GM12878 (cell line): ENCODE measurements around the gene FKBP2. TPM values are rescaled to one million over a fixed set of nuclear protein-coding genes. Genes with fewer than 3 reads are reported as not detected.

Experiments used
- ATAC-seq: fragments of 200-7000 bp; cut with Tn5 transposase; 3 replicates; pipeline ENCODE4 v1.9.1; 2020; ENCODE audit warnings: mild to moderate bottlenecking, moderate library complexity
- BruUV-seq: library from RNA; stranded (reverse); fragments of 400-500 nt; replicated peaks from 2 replicates; lab custom pipeline; 2021; lab: Mats Ljungman, UMichigan
- CTCF ChIA-PET: fragments of 300-600 bp; sonication (Branson Sonifier 250); formaldehyde crosslinking; extraction: SDS; loops from one replicate; lab custom pipeline; 2021; ENCODE audit warnings: inconsistent platforms; lab: Yijun Ruan, JAX
- POLR2A ChIA-PET: fragments of 350-600 bp; formaldehyde crosslinking; extraction: SDS; loops from one replicate; lab custom pipeline; 2021; ENCODE audit warnings: inconsistent platforms; lab: Charles Lee
- RAD21 ChIA-PET: fragments of 300-600 bp; sonication (Branson Sonifier 250); formaldehyde crosslinking; loops from one replicate; lab custom pipeline; 2023; ENCODE audit warnings: antibody characterized with exemption; ENCODE audit not compliant: unreplicated experiment; lab: Charles Lee
- SMC1A ChIA-PET: fragments of 300-600 bp; sonication (Branson Sonifier 250); formaldehyde crosslinking; loops from one replicate; lab custom pipeline; 2023; ENCODE audit not compliant: unreplicated experiment, uncharacterized antibody; lab: Charles Lee
- DNase-seq: peaks from one replicate; pipeline ENCODE4 v3.0.0-alpha.2; 2011; ENCODE audit warnings: low read depth, low spot score
- FAIRE-seq: peaks from 3 replicates; lab custom pipeline; 2011; peaks lifted over from hg19 to GRCh38; lab: Jason Lieb, UNC
- H2AFZ ChIP-seq: 2 replicates; pipeline ENCODE4 v1.6.0; 2011; ENCODE audit warnings: low read depth, low read length, control low read depth; ENCODE audit not compliant: control insufficient read depth
- H3K27ac ChIP-seq: 2 replicates; pipeline ENCODE4 v1.5.1; 2011; ENCODE audit warnings: control low read depth; ENCODE audit not compliant: control insufficient read depth, insufficient read depth
- H3K27me3 ChIP-seq, 2 experiments: replicated peaks in 1 of 2; 2 replicates each; pipeline versions ENCODE4 v1.6.0 to v1.6.1; 2011; ENCODE audit warnings: low read length in 1 of 2; ENCODE audit not compliant: control insufficient read depth in 2 of 2, insufficient read depth in 2 of 2
- H3K36me3 ChIP-seq, 2 experiments: 2 replicates each; pipeline ENCODE4 v1.5.1; 2011; ENCODE audit warnings: low read length in 1 of 2; ENCODE audit not compliant: control insufficient read depth in 2 of 2, insufficient read depth in 2 of 2
- H3K4me1 ChIP-seq: 2 replicates; pipeline ENCODE4 v1.6.1; 2011; ENCODE audit warnings: mild to moderate bottlenecking, low read length, moderate library complexity, mixed read lengths; ENCODE audit not compliant: control insufficient read depth, insufficient read depth
- H3K4me2 ChIP-seq: 2 replicates; pipeline ENCODE4 v1.6.0; 2011; ENCODE audit warnings: control low read depth; ENCODE audit not compliant: control insufficient read depth, insufficient read depth
- H3K4me3 ChIP-seq: fragments of 200-600 bp; sonication (generic); 2 replicates; pipeline ENCODE4 v1.5.1; 2016
- H3K79me2 ChIP-seq: 2 replicates; pipeline ENCODE4 v1.6.0; 2011; ENCODE audit warnings: low read length; ENCODE audit not compliant: control insufficient read depth, insufficient read depth
- H3K9ac ChIP-seq: 2 replicates; pipeline ENCODE4 v1.8.0; 2011; ENCODE audit warnings: low read length, control low read depth, mixed read lengths; ENCODE audit not compliant: control insufficient read depth, insufficient read depth
- H3K9me3 ChIP-seq: replicated peaks from 3 replicates; pipeline ENCODE4 v1.5.1; 2011; ENCODE audit warnings: mild to moderate bottlenecking, low read length; ENCODE audit not compliant: control insufficient read depth, insufficient read depth
- H4K20me1 ChIP-seq: 2 replicates; pipeline ENCODE4 v1.6.0; 2011; ENCODE audit not compliant: control insufficient read depth, insufficient read depth
- BACH1 ChIP-seq: fragments of 450-650 bp; IDR thresholded peaks from 2 replicates; pipeline ENCODE4 v1.6.1; 2017; ENCODE audit warnings: mild to moderate bottlenecking, borderline replicate concordance
- CTCF ChIP-seq, 3 experiments: IDR thresholded peaks in 2 of 3; conservative IDR thresholded peaks in 1 of 3; 2 replicates each; pipeline ENCODE4 v1.5.1; 2011; ENCODE audit warnings: low read depth in 3 of 3, low read length in 3 of 3, mild to moderate bottlenecking in 3 of 3, control low read depth in 2 of 3, moderate library complexity in 2 of 3, inconsistent platforms in 1 of 3, mixed read lengths in 1 of 3; ENCODE audit not compliant: control insufficient read depth in 2 of 3, insufficient read depth in 1 of 3; ENCODE audit errors: extremely low read depth in 1 of 3
- DPF2 ChIP-seq: fragments of 450-650 bp; IDR thresholded peaks from 2 replicates; pipeline ENCODE4 v1.6.1; 2017; ENCODE audit warnings: mild to moderate bottlenecking
- ETV6 ChIP-seq, 2 experiments: fragments of 450-650 bp in 1 of 2; IDR thresholded peaks in 1 of 2; conservative IDR thresholded peaks in 1 of 2; 2 replicates each; pipeline ENCODE4 v1.6.1; 2014; ENCODE audit warnings: antibody characterized with exemption in 1 of 2, borderline replicate concordance in 1 of 2, low read depth in 1 of 2, mild to moderate bottlenecking in 1 of 2, moderate library complexity in 1 of 2
- PML ChIP-seq: IDR thresholded peaks from 2 replicates; pipeline ENCODE4 v1.6.1; 2012; ENCODE audit warnings: low read length, inconsistent platforms
- POLR2A ChIP-seq: IDR thresholded peaks from 2 replicates; pipeline ENCODE4 v1.6.1; 2011; ENCODE audit warnings: low read depth, mild to moderate bottlenecking, low read length
- POLR2AphosphoS5 ChIP-seq: IDR thresholded peaks from 2 replicates; pipeline ENCODE4 v1.6.1; 2011; ENCODE audit warnings: mild to moderate bottlenecking, low read length, inconsistent platforms
- PRDM15 ChIP-seq: fragments of 450-650 bp; formaldehyde crosslinking; IDR thresholded peaks from 2 replicates; pipeline ENCODE4 v1.4.0; 2020; ENCODE audit warnings: mild to moderate bottlenecking, moderate library complexity
- RB1 ChIP-seq: fragments of 450-650 bp; formaldehyde crosslinking; IDR thresholded peaks from 2 replicates; pipeline ENCODE4 v1.6.1; 2017; ENCODE audit warnings: mild to moderate bottlenecking, borderline replicate concordance
- SIX5 ChIP-seq: IDR thresholded peaks from 2 replicates; pipeline ENCODE4 v1.6.1; 2011; ENCODE audit warnings: mild to moderate bottlenecking, low read depth, low read length, moderate library complexity; ENCODE audit not compliant: severe bottlenecking
- STAT3 ChIP-seq: IDR thresholded peaks from 2 replicates; pipeline ENCODE4 v1.6.1; 2011; ENCODE audit warnings: low read depth, low read length, improper control_type of control experiment
- ZBED1 ChIP-seq: IDR thresholded peaks from 2 replicates; pipeline ENCODE4 v1.6.1; 2016; ENCODE audit warnings: borderline replicate concordance
- ZBTB4 ChIP-seq: fragments of 450-650 bp; formaldehyde crosslinking; IDR thresholded peaks from 2 replicates; pipeline ENCODE4 v1.4.0; 2022; ENCODE audit warnings: mild to moderate bottlenecking, moderate library complexity
- ZNF24 ChIP-seq: fragments of 450-650 bp; IDR thresholded peaks from 2 replicates; pipeline ENCODE4 v1.6.1; 2017; ENCODE audit warnings: antibody characterized with exemption, mild to moderate bottlenecking
- ZSCAN29 ChIP-seq: fragments of 450-650 bp; IDR thresholded peaks from 2 replicates; pipeline ENCODE4 v1.6.1; 2017; ENCODE audit warnings: mild to moderate bottlenecking, moderate library complexity
- WGBS: methylation state at CpG from one replicate; pipeline ENCODE4 v1.1.6; 2016; ENCODE audit warnings: low lambda C conversion rate; ENCODE audit not compliant: insufficient replicate concordance, insufficient coverage; ENCODE audit errors: missing lambda C conversion rate; 5-methylcytosine and 5-hydroxymethylcytosine counted together
- in situ Hi-C: fragments of 300-500 bp; cut with MboI; formaldehyde crosslinking; loops from 9 replicates; pipeline ENCODE4 v1.14.3; 2018; ENCODE audit warnings: mixed read lengths
- intact Hi-C: fragments of 100-400 bp; cut with micrococcal nuclease; formaldehyde crosslinking; loops from one replicate; pipeline ENCODE4 v1.14.2; 2022; ENCODE audit not compliant: unreplicated experiment
- polyA plus RNA-seq, 11 experiments: library from polyadenylated mRNA; depleted of rRNA in 4 of 11; unstranded in 6 of 11; stranded (reverse) in 5 of 11; fragments of >200 nt; fragmentation: Nextera tagmentation in 4 of 11; fragmentation: Illumina TruSeq in 1 of 11; extraction: Ambion mirVana in 4 of 11; extraction: Trizol in 1 of 11; gene quantifications; 1 replicate in 1 of 11; 2 replicates in 10 of 11; pipeline versions ENCODE4 v1.2.1 to v1.2.3, GENCODE V29; 2011 to 2016; ENCODE audit warnings: inconsistent platforms in 2 of 11, missing spikeins in 2 of 11, low read depth in 1 of 11
- total RNA-seq, 4 experiments: library from RNA; depleted of rRNA in 3 of 4; stranded (reverse); fragments of >200 nt in 3 of 4; fragmentation: Illumina TruSeq in 1 of 4; extraction: Trizol in 1 of 4; gene quantifications; 2 replicates each; pipeline versions ENCODE4 v1.2.1 to v1.2.3, GENCODE V29; 2013 to 2021

FKBP2 gene
- total and polyA plus RNA-seq, 10 of the 15 experiments (the other 5 are each of a cell fraction or from before 2014, with no cell fraction given) = 1.8 to 99.7 (median 39.5) TPM

GRCh38 chr11:64233913-64234586 is 6.8 kb upstream of the FKBP2 start, which contains the start of gene VEGFB:
Gene VEGFB, plus strand, starts transcription at chr11:64234584. Its CDS starts 250 bp downstream, at chr11:64234834.
- 0 out of 2 replicates have a peak within 1 kb of the TSS, but pooled peaks have one; percentile 33 for H3K27ac ChIP-seq
- CTCF ChIA-PET = interaction anchor here (0.7 to 2.9 kb wide), 2 partner anchors 28 to 29 kb away, joined by 3 to 18 read pairs; partner anchors contain the start of gene FERMT3
- intact Hi-C loops (no loop called here), in situ Hi-C loops (loop anchor here (25.0 kb wide), 1 partner anchor 1628 kb away; the partner anchor contains the start of genes CFL1, EFEMP2 and MUS81)
- peaks cover 19% of the 10 kb centered on the region for H3K79me2 ChIP-seq
- POLR2A ChIA-PET = interaction anchor here (0.5 to 1.7 kb wide), 3 partner anchors 12 to 70 kb away, joined by 3 to 11 read pairs (median 3); no protein-coding TSS in a partner anchor
- peaks cover 50% of the 10 kb centered on the region for H3K4me1 ChIP-seq
- RAD21 ChIA-PET = interaction anchor here (1.0 to 1.7 kb wide), 2 partner anchors 11 to 26 kb away, joined by 3 to 6 read pairs; no protein-coding TSS in a partner anchor
- SMC1A ChIA-PET = interaction anchor here (1.2 kb wide), 1 partner anchor 28 kb away, joined by 3 read pairs; no protein-coding TSS in a partner anchor
- WGBS = 27% methylated on average over 39 of the region's 62 CpGs
- H3K4me3 ChIP-seq = peak within 1 kb of the TSS; percentile 97
- H3K9ac ChIP-seq = peak within 1 kb of the TSS; percentile 47
- FAIRE-seq (no peak), ATAC-seq (peak; percentile 51), DNase-seq (no peak)
- H3K9me3 ChIP-seq = no peaks in the 10 kb centered on the region
- H2AFZ ChIP-seq = peak within 1 kb of the TSS; percentile 29
- H3K36me3 ChIP-seq = peaks cover 0 to 5% of the 10 kb centered on the region in 2 experiments; a peak in 2 of 4 replicates
- peak within 1 kb of the TSS; percentile 83 for H3K4me2 ChIP-seq
- no TSS peak for BruUV-seq
- H3K27me3 ChIP-seq = no peaks in the 10 kb centered on the region
- H4K20me1 ChIP-seq = no peaks in the 10 kb centered on the region
- TF ChIP-seq SIX5 (no peak), PRDM15 (no peak), RB1 (no peak), ZBTB4 (CRISPR knock-in tag) (no peak), STAT3 (no peak), POLR2A (peak; percentile 45; the same call in 1 of the 2 replicates), PML (no peak), POLR2AphosphoS5 (no peak), BACH1 (no peak), DPF2 (peak; percentile 18; the same call in 1 of the 2 replicates), ZNF24 (no peak), ETV6 (conservative IDR thresholded peaks at IDR 0.05 in 1 of 2, IDR thresholded peaks at IDR 0.05 in 1 of 2; ENCODE audit: borderline replicate concordance in 1 of 2, low read depth in 1 of 2) (no peak), ZSCAN29 (no peak), CTCF (IDR thresholded peaks at IDR 0.05 in 2 of 3, conservative IDR thresholded peaks at IDR 0.05 in 1 of 3; ENCODE audit: control insufficient read depth in 2 of 3, extremely low read depth in 1 of 3, insufficient read depth in 1 of 3, low read depth in 3 of 3, low read length in 3 of 3) (no peak), ZBED1 (no peak)
